MM.1S (cell line): ENCODE results near the gene PLEKHH1.

Source experiments
- CTCF ChIP-seq: fragments of 300-600 bp; sonication (generic); IDR thresholded peaks from 2 replicates; pipeline ENCODE4 v1.5.1; 2016; ENCODE audit warnings: antibody characterized with exemption, low read length, mixed read lengths
- EZH2 ChIP-seq: fragments of 300-600 bp; sonication (generic); optimal IDR thresholded peaks from 2 replicates; pipeline ENCODE3; 2017; ENCODE audit warnings: low read depth, mild to moderate bottlenecking, antibody characterized with exemption, low read length, mixed read lengths

DNA sequence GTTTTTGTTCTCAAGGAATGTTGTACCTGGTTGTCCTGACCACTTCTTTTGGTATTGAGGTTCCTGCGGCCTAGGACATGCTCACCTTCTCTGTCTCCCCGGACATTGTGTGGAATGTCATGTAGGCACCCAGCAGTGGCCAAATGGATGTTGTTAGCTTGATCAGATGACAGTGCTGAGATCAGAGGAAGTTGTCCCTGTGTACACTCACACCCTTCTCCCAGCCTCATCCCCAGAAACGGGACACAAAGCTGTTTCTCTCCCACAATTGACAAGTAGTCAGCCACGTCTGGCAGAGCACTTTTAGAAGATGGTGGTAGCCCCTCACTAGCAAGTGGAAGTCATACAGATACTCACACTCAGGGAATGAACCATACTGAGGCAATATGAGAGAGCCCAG lies 3.0 kb downstream of the PLEKHH1 start:
- TF ChIP-seq EZH2 = no peak
- no peak for TF ChIP-seq CTCF
